Measurements from ENCODE around the gene SLC38A11.
"Not testable (repeated sequence)": the region's sequence is repeated elsewhere in the genome, so short reads cannot be mapped to it uniquely, and the experiment has no call there.

Gene SLC38A11

DNA sequence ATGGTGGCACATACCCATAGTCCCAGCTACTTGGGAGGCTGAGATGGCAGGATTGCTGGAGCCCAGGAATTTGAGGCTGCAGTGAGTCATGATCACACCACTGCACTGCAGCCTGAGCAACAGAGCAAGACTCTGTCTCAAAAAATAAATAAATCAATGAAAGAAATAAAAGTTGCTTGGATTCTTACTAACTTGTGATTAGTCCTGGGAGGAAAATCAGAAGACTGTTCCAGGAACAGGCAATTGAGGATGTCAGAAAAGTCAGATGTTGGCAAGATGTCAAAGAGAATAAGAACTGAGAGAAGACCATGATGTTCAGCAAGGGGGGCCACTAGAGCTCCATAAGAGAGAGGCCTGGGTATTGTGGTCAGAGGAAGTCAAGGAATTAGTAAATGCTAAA, 35.6 kb upstream of the SLC38A11 start:
- CTCF ChIA-PET, result interaction anchor here (1.1 to 4.3 kb wide), 8 partner anchors 10 to 1137 kb away, joined by 3 to 77 read pairs (median 4); partner anchors contain the start of genes SCN1A and SCN3A
- DNase-seq (ENCODE audit: low read depth, low spot score); H3K4me3 ChIP-seq (ENCODE audit: low read depth, low read length); POLR2A ChIA-PET: not testable (repeated sequence)

DNA sequence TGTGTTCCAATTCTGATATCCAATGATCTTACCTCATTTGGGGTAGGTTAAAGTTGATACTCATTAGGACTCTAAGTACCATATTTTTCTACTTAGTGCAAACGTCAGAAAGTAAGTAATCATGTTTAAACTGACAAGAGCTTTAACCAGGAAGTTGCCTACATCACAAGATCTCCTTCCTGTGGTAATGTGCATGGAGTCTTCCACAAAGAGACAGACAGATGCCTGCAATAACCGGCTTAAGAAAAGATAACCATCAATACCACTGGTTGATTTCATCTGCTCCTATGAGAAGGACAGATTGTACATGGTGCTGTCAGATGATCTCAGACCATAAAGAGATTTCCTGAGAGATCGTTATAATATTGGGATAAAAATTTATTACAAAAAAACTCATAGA, 33.5 kb upstream of the SLC38A11 start:
- POLR2A ChIA-PET; DNase-seq (ENCODE audit: low read depth, low spot score); H3K4me3 ChIP-seq (ENCODE audit: low read depth, low read length): not testable (repeated sequence)
- CTCF ChIA-PET, result interaction anchor here (1.3 kb wide), 1 partner anchor 251 kb away, joined by 4 read pairs; no protein-coding TSS in a partner anchor

DNA sequence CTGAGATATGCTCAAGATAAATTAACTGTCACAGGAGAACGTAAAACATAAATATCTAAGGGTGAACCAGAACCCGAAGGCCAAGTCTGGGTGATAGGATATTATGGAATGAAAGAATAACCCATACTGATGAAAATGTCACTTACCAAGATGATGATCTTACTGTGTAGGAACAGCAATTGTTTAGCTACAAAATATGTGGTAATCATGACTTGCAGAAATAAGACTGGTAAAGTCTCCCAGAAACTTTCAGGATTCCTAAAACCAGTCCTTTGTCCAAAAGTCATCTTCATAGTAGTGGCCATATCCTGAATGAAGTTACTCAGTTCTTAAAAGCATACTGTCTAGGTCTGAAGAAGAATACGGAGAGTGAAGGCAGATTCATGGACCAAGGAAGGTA, 30.7 kb upstream of the SLC38A11 start:
- POLR2A ChIA-PET; CTCF ChIA-PET; DNase-seq (ENCODE audit: low read depth, low spot score); H3K4me3 ChIP-seq (ENCODE audit: low read depth, low read length): not testable (repeated sequence)

DNA sequence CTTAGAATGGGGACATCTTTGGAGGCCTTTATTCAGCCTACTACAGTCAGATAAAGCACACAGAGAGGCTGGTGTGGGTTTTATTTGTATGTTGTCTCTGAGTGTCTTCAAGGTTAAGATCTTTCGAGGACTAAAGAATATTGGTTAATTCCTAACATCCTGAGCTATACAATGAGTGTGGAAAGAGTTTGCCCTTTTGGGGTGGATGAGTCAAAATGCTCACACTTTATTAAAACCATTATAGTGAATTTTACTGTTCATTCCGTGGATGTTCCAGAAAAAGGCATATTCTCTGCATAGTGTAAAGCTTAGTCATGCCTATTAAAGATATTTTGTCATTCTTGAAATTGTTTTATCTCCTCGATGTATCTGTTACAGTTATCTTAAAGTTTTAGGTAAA, 29.1 kb upstream of the SLC38A11 start:
- TF ChIP-seq, protein P1, sequence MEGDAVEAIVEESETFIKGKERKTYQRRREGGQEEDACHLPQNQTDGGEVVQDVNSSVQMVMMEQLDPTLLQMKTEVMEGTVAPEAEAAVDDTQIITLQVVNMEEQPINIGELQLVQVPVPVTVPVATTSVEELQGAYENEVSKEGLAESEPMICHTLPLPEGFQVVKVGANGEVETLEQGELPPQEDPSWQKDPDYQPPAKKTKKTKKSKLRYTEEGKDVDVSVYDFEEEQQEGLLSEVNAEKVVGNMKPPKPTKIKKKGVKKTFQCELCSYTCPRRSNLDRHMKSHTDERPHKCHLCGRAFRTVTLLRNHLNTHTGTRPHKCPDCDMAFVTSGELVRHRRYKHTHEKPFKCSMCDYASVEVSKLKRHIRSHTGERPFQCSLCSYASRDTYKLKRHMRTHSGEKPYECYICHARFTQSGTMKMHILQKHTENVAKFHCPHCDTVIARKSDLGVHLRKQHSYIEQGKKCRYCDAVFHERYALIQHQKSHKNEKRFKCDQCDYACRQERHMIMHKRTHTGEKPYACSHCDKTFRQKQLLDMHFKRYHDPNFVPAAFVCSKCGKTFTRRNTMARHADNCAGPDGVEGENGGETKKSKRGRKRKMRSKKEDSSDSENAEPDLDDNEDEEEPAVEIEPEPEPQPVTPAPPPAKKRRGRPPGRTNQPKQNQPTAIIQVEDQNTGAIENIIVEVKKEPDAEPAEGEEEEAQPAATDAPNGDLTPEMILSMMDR (IDR thresholded peaks at IDR 0.05; ENCODE audit: insufficient read depth, low read length, missing control alignments), result no peak
- CTCF ChIA-PET, result interaction anchor here (1.0 to 2.2 kb wide), 3 partner anchors 9 to 246 kb away, joined by 3 to 6 read pairs (median 4); no protein-coding TSS in a partner anchor
- DNase-seq (ENCODE audit: low read depth, low spot score), result no peak
- H3K4me3 ChIP-seq (ENCODE audit: low read depth, low read length), result no peak overlapping the region
- POLR2A ChIA-PET, result no interaction called here

DNA sequence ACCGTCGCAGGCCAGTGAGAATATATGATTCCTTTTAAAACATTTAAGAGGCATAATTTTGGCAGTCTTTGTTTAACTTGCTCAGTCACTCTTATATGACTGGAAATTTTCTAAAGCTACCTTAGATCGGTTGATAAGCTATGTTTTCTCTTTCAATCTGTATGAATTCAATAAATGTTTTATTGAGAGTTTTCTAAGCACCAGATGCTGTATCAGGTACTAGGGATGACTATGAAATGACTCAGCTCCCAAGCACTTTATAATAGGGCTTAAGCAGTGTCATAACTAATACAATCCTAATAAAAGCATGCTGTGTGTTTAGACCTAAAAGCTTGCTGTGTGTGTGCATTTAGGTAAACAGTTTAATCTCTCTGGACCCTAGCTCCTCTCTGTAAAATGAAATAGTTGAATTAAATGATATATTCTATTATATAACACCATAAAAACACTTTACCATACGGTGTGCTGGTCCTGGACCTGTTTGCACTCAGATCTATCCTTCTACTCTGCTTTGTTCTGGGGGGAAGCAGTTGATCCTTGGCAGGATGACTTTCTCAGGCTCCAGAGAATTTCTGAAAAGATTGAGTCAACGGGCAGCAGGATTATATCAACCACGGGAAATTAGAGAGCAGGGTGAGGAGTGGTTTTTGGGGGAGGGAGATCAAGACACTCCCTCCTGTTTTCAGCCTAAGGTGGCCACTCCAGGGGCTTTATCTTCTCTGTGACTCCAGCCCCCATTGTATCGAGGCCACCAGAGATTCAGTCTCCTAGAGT, 26.1 kb upstream of the SLC38A11 start:
- no peak overlapping the region for H3K4me3 ChIP-seq (ENCODE audit: low read depth, low read length)
- CTCF ChIA-PET, result interaction anchor here (0.7 to 1.8 kb wide), 5 partner anchors 9 to 248 kb away, joined by 3 to 5 read pairs (median 4); partner anchors contain the start of gene COBLL1
- TF ChIP-seq, protein P1 (IDR thresholded peaks at IDR 0.05; ENCODE audit: insufficient read depth, low read length, missing control alignments), result no peak
- POLR2A ChIA-PET, result no interaction called here
- no peak for DNase-seq (ENCODE audit: low read depth, low spot score)

DNA sequence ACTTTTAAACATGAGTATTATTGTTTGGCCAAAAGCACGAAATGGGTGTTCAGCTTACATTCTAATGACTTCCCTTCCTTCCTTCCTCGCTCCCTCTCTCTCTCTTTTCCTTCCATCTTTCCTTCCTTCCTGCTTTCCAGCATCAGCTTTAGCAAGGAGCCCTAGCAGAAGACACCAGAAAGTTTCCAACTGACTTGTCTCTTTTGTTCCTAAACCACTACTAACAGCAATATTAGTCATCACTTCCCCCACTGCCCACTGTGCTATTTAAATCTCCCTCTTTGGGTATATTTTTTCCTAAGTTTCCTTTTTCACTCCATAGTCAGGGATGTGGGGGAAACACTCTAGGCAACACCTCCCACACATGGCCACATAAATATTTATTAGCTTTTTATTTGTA, 25.4 kb upstream of the SLC38A11 start:
- DNase-seq (ENCODE audit: low read depth, low spot score); POLR2A ChIA-PET; H3K4me3 ChIP-seq (ENCODE audit: low read depth, low read length): not testable (repeated sequence)
- CTCF ChIA-PET, result interaction anchor here (1.1 to 1.8 kb wide), 2 partner anchors 10 to 12 kb away, joined by 3 to 4 read pairs; no protein-coding TSS in a partner anchor

DNA sequence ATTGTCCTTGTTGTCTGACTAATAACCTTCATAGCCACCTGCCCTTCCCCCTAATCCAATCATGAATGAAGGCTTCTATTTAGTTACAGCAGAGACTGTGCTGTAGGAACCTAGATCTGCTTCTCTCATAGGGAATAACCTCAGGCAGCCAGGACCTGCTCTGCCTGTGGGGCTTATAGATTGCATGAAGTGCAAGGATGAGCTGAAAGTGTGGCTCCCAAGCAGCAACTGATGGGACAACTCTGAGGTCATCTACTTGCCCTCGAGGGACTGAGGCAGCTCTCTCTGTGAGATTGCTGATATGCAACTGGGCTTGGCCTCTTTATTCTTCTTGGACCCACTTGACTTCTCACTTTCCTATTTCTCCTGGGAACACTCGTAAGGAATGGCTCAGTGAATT, 23.8 kb upstream of the SLC38A11 start:
- TF ChIP-seq, protein P1 (IDR thresholded peaks at IDR 0.05; ENCODE audit: insufficient read depth, low read length, missing control alignments), result no peak

DNA sequence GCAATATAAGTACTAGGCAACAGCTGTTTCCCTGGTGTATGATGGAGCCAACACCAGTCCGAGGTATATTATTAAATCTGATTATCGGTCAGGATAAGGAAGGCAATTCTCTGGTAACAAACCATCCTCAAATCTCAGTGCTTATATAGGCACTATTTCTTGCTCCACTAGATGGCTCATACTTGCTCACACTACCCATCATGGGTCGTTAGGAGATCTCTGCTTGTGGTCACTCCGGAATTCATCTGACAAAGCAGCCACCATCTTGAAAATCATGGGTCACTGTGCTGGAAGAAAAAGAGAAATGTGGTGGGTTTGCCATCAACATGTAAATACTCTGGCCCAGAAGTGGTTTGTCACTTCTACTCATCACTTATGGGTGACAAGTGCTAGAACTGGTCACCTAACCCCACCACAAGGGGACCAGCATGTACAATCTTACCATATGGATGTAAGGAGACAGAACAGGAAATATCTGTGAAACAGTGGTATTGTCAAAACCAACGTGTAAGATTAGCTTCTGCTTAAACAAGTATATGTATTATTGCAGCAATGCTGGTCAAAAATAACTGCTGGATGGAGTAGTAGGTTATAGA, 21.6 kb upstream of the SLC38A11 start:
- CTCF ChIA-PET, result interaction anchor here (1.1 kb wide), 1 partner anchor 135 kb away, joined by 3 read pairs; the partner anchor contains the start of gene COBLL1
- POLR2A ChIA-PET; DNase-seq (ENCODE audit: low read depth, low spot score); H3K4me3 ChIP-seq (ENCODE audit: low read depth, low read length): not testable (repeated sequence)

More for the DNA sequence above, 23.8 kb upstream of the SLC38A11 start:
- CTCF ChIA-PET, result interaction anchor here (0.9 to 1.6 kb wide), 3 partner anchors 9 to 137 kb away, joined by 3 to 5 read pairs (median 5); partner anchors contain the start of gene COBLL1
- no peak for DNase-seq (ENCODE audit: low read depth, low spot score)
- POLR2A ChIA-PET, result no interaction called here
- no peak overlapping the region for H3K4me3 ChIP-seq (ENCODE audit: low read depth, low read length)
